Measurements from ENCODE around the gene LINGO3. TPM values are rescaled to one million over a fixed set of nuclear protein-coding genes. Genes with fewer than 3 reads are reported as not detected.

Gene LINGO3
- total RNA-seq, 4 donors from 2014 or later: not detected

DNA sequence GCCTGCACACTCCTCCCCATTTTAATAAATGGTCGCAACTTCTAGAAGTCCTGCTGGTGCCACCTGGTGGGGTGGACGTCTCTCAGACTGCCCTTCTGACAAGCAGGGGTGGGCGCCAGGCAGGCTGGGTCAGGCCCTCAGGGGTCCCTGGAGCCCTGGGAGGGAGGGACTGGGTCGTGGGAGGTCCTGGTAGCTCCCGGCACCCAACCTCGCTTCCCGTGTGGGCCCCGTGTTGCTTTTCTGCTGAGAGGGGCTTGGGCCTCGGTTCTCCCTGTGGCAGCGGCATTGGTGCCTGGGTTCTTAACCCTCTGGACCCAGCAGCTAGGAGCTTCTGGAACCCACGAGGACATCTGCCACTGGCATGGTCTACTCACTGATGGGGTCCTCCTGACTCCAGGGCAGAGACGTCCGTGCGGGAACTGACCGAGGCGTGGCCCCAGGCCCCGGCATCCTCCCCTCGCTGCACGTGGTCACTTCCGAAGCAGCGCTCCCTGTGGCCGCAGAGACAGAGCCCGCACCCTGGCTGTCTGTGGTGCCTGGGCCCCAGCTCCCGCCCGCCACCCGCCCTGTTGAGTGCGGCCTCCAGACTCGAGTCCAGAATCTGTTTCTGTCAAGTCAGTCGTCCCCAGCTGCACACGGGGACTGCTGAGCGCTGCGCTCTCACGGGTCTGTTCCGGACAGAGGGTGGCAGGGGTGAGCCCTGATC lies 46.1 kb upstream of the LINGO3 start:
- Histone ChIP-seq H3K9me3 (no peaks in the 10 kb centered on the region), H3K36me3 (peaks cover 8 to 49% (median 48%) of the 10 kb centered on the region in 4 donors), H3K27ac (replicated peaks in 1 of 4) (no peak overlapping the region), H3K4me1 (no peaks in the 10 kb centered on the region), H3K27me3 (no peaks in the 10 kb centered on the region), H3K4me3 (no peak overlapping the region)
- intact Hi-C loops (cut with DNase I): no loop called here
- TF ChIP-seq EP300 (IDR thresholded peaks at IDR 0.05): no peak
- TF ChIP-seq, protein P1, sequence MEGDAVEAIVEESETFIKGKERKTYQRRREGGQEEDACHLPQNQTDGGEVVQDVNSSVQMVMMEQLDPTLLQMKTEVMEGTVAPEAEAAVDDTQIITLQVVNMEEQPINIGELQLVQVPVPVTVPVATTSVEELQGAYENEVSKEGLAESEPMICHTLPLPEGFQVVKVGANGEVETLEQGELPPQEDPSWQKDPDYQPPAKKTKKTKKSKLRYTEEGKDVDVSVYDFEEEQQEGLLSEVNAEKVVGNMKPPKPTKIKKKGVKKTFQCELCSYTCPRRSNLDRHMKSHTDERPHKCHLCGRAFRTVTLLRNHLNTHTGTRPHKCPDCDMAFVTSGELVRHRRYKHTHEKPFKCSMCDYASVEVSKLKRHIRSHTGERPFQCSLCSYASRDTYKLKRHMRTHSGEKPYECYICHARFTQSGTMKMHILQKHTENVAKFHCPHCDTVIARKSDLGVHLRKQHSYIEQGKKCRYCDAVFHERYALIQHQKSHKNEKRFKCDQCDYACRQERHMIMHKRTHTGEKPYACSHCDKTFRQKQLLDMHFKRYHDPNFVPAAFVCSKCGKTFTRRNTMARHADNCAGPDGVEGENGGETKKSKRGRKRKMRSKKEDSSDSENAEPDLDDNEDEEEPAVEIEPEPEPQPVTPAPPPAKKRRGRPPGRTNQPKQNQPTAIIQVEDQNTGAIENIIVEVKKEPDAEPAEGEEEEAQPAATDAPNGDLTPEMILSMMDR (IDR thresholded peaks at IDR 0.05): no peak
- TF ChIP-seq POLR2A (IDR thresholded peaks at IDR 0.05; ENCODE audit: low read depth): no peak
- no peak for TF ChIP-seq POLR2AphosphoS5 (IDR thresholded peaks at IDR 0.05)
- DNase-seq (ENCODE audit: extremely low spot score): no peak
- 96% methylated on average over 17 of the region's 34 CpGs for WGBS

DNA sequence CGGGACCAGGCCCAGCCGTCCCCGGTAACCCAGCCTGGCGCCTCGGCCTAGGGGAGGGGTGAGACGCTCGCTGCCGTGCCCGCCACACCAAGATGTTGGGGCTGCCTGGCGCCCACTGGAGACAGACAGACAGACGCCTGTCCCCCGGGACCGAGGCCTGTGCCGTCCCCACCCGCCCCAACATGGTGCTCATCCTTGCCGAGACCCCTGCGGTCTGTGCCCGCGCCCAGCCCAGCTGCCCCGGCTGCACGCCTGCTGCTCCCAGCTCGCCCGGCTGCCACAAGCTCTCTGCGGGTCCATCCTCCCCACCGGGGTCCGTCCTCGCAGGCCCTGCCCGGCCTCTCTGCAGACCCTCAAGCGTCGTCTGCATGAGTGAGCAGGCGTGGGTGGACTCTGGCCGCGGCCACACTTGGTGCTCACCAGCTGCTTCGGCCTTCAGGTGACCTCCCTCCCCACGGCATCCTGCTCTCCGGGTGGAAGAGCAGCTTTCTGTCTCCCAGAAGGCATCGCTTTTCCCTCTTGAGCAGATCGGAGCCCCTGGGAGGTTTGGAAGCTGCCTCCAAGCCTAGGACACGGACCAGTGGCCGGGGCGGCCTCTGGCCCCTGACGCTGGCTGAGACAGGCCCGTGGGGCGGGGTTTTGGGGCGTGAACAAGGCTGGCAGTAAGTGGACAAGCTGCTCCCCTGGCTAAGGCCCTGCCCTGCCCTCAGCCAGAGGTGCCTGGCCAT lies 45.4 kb upstream of the LINGO3 start:
- Histone ChIP-seq H3K4me1 (no peaks in the 10 kb centered on the region), H3K27me3 (no peaks in the 10 kb centered on the region), H3K9me3 (no peaks in the 10 kb centered on the region), H3K36me3 (peaks cover 13 to 56% (median 55%) of the 10 kb centered on the region in 4 donors), H3K27ac (replicated peaks in 1 of 4) (no peak overlapping the region), H3K4me3 (no peak overlapping the region)
- intact Hi-C loops (cut with DNase I): no loop called here
- no peak for DNase-seq (ENCODE audit: extremely low spot score)
- TF ChIP-seq, protein P1 (IDR thresholded peaks at IDR 0.05): no peak
- TF ChIP-seq EP300 (IDR thresholded peaks at IDR 0.05) (no peak), POLR2AphosphoS5 (IDR thresholded peaks at IDR 0.05) (no peak), POLR2A (IDR thresholded peaks at IDR 0.05; ENCODE audit: low read depth) (no peak)
- 93% methylated on average over 18 of the region's 45 CpGs for WGBS

DNA sequence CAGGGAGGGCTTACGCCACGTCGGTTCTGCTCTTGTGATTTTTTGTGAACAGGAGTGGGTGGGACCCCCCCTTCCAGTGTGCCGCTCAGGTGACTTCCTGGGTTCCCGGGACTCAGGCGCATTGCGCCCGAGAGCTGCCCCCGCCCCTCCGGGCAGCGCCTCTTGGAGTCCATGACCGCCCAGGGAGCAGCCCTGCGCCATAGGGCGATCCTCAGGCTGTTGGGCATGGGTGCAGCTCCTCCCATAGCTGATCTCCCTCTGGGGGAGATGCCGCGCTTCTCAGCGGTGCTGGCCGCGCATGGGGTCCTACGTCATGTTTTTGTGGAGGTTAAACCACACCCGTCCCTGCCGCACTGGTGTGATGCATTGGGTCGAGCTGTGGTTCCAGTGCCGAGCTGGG lies 44.2 kb upstream of the LINGO3 start:
- H3K4me3 ChIP-seq: no peak overlapping the region
- H3K4me1 ChIP-seq: no peaks in the 10 kb centered on the region
- no peaks in the 10 kb centered on the region for H3K9me3 ChIP-seq
- 98% methylated on average over 13 of the region's 24 CpGs for WGBS
- no peak overlapping the region for H3K27ac ChIP-seq (replicated peaks in 1 of 4)
- intact Hi-C loops (cut with DNase I): no loop called here
- H3K36me3 ChIP-seq: peaks cover 13 to 56% (median 55%) of the 10 kb centered on the region in 4 donors
- H3K27me3 ChIP-seq: no peaks in the 10 kb centered on the region
- no peak for DNase-seq (ENCODE audit: extremely low spot score)
- TF ChIP-seq EP300 (IDR thresholded peaks at IDR 0.05) (no peak), POLR2AphosphoS5 (IDR thresholded peaks at IDR 0.05) (no peak), POLR2A (IDR thresholded peaks at IDR 0.05; ENCODE audit: low read depth) (no peak)
- TF ChIP-seq, protein P1 (IDR thresholded peaks at IDR 0.05): no peak

DNA sequence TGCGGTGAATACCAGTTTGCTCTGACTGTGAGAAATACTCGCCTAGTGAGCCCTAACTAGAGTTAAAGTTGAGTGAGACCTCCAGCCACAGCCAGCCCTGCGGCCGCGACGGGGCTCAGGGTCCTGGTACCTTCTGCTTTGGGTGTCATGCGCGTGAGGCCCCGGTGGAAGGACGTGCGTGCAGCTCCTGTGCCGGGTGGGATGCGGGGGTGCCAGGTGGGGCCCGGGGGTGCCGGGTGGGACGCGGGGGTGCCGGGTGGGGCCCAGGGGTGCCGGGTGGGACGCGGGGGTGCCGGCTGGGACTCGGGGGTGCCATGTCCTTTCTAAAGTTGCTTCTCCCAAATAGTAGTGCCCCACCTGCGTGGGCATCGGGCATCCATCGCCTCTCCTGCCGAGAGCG lies 43.6 kb upstream of the LINGO3 start:
- no peaks in the 10 kb centered on the region for H3K27me3 ChIP-seq
- intact Hi-C loops (cut with DNase I): no loop called here
- 98% methylated on average over 15 of the region's 28 CpGs for WGBS

More for the DNA sequence above, 43.6 kb upstream of the LINGO3 start:
- Histone ChIP-seq H3K27ac (replicated peaks in 1 of 4) (no peak overlapping the region), H3K9me3 (no peaks in the 10 kb centered on the region), H3K36me3 (peaks cover 13 to 59% (median 57%) of the 10 kb centered on the region in 4 donors), H3K4me1 (no peaks in the 10 kb centered on the region), H3K4me3 (no peak overlapping the region)
- DNase-seq (ENCODE audit: extremely low spot score): no peak
- TF ChIP-seq EP300 (IDR thresholded peaks at IDR 0.05): no peak
- TF ChIP-seq POLR2AphosphoS5 (IDR thresholded peaks at IDR 0.05): no peak
- TF ChIP-seq, protein P1 (IDR thresholded peaks at IDR 0.05): no peak
- TF ChIP-seq POLR2A (IDR thresholded peaks at IDR 0.05; ENCODE audit: low read depth): no peak
